H1 (cell line): ENCODE data around the gene PIGC. TPM values are rescaled to one million over a fixed set of nuclear protein-coding genes. Genes with fewer than 3 reads are reported as not detected.

Experiments
- CTCF ChIA-PET: fragments of 300-600 bp; sonication (Branson Sonifier 250); formaldehyde crosslinking; loops from one replicate; lab custom pipeline; 2021; ENCODE audit not compliant: partially characterized antibody; lab: Charles Lee
- POLR2A ChIA-PET: fragments of 300-600 bp; sonication (Branson Sonifier 250); formaldehyde crosslinking; loops from one replicate; lab custom pipeline; 2021; ENCODE audit warnings: inconsistent platforms; ENCODE audit not compliant: partially characterized antibody; lab: Charles Lee
- DNase-seq, 2 experiments: peaks; one replicate each; pipeline versions ENCODE4 v3.0.0 to v3.0.0-alpha.2; 2010 to 2022; ENCODE audit warnings: low spot score in 2 of 2, low read depth in 1 of 2, mixed read lengths in 1 of 2
- FAIRE-seq: peaks from 2 replicates; lab custom pipeline; 2011; peaks lifted over from hg19 to GRCh38; lab: Jason Lieb, UNC
- H2AFZ ChIP-seq: 2 replicates; pipeline ENCODE4 v1.8.1; 2012; ENCODE audit warnings: low read length, inconsistent platforms
- H2AK5ac ChIP-seq: 2 replicates; pipeline ENCODE4 v1.6.1; 2013; ENCODE audit warnings: low read depth, low read length
- H2BK120ac ChIP-seq: replicated peaks from 2 replicates; pipeline ENCODE3; 2013; ENCODE audit warnings: low read depth, low read length, inconsistent platforms
- H2BK12ac ChIP-seq: 2 replicates; pipeline ENCODE4 v1.6.1; 2013; ENCODE audit warnings: low read depth, low read length
- H2BK15ac ChIP-seq: 2 replicates; pipeline ENCODE4 v1.6.1; 2013; ENCODE audit warnings: low read length
- H2BK20ac ChIP-seq: 2 replicates; pipeline ENCODE4 v1.6.1; 2013; ENCODE audit warnings: low read length
- H2BK5ac ChIP-seq: 2 replicates; pipeline ENCODE4 v1.6.1; 2013; ENCODE audit warnings: low read depth, low read length
- H3K14ac ChIP-seq: 2 replicates; pipeline ENCODE4 v1.6.1; 2013; ENCODE audit warnings: inconsistent platforms; ENCODE audit not compliant: insufficient read length
- H3K18ac ChIP-seq: 2 replicates; pipeline ENCODE4 v1.6.1; 2013; ENCODE audit warnings: low read length; ENCODE audit errors: extremely low read depth
- H3K23ac ChIP-seq: 2 replicates; pipeline ENCODE4 v1.6.1; 2013; ENCODE audit warnings: inconsistent platforms; ENCODE audit not compliant: insufficient read length
- H3K23me2 ChIP-seq: 2 replicates; pipeline ENCODE4 v1.6.1; 2013; ENCODE audit warnings: low read depth, low read length
- H3K27ac ChIP-seq: 2 replicates; pipeline ENCODE4 v1.6.1; 2011; ENCODE audit warnings: low read depth, low read length, inconsistent platforms
- H3K27me3 ChIP-seq, 4 experiments: replicated peaks in 1 of 4; 1 replicate in 1 of 4; 2 replicates in 3 of 4; pipeline versions ENCODE4 v1.6.1 to v1.8.1; 2011 to 2013; ENCODE audit warnings: low read length in 3 of 4, mild to moderate bottlenecking in 3 of 4, inconsistent platforms in 2 of 4, mixed read lengths in 2 of 4, moderate library complexity in 1 of 4; ENCODE audit not compliant: control insufficient read depth in 3 of 4, insufficient read depth in 3 of 4; ENCODE audit errors: extremely low read depth in 1 of 4
- H3K36me3 ChIP-seq, 4 experiments: 2 replicates each; pipeline versions ENCODE4 v1.6.1 to v1.8.1; 2011 to 2013; ENCODE audit warnings: mild to moderate bottlenecking in 4 of 4, low read length in 3 of 4, moderate library complexity in 2 of 4, control low read depth in 1 of 4, inconsistent platforms in 1 of 4; ENCODE audit not compliant: insufficient read depth in 4 of 4, control insufficient read depth in 2 of 4
- H3K4ac ChIP-seq: replicated peaks from 2 replicates; pipeline ENCODE3; 2013; ENCODE audit warnings: low read length, low read depth, mixed read lengths, inconsistent platforms; ENCODE audit not compliant: insufficient read length
- H3K4me1 ChIP-seq, 4 experiments: replicated peaks in 1 of 4; 1 replicate in 1 of 4; 2 replicates in 3 of 4; pipeline versions ENCODE4 v1.6.1 to v1.8.1; 2011 to 2013; ENCODE audit warnings: low read length in 3 of 4, inconsistent platforms in 2 of 4, mixed read lengths in 1 of 4; ENCODE audit not compliant: insufficient read depth in 4 of 4, control insufficient read depth in 3 of 4
- H3K4me2 ChIP-seq, 2 experiments: 2 replicates each; pipeline versions ENCODE4 v1.6.1 to v1.8.1; 2011 to 2013; ENCODE audit warnings: low read depth in 2 of 2, low read length in 2 of 2, control low read depth in 1 of 2, inconsistent platforms in 1 of 2, mild to moderate bottlenecking in 1 of 2; ENCODE audit not compliant: insufficient read depth in 1 of 2
- H3K4me3 ChIP-seq, 4 experiments: fragments of 200-600, 300-600 bp in 1 of 4; sonication (generic), shearing (Covaris generic), sonication (Bioruptor Twin) in 1 of 4; 2 replicates each; pipeline versions ENCODE4 v1.5.1 to v1.8.1; 2011 to 2016; ENCODE audit warnings: low read length in 4 of 4, low read depth in 3 of 4, control low read depth in 2 of 4, inconsistent platforms in 2 of 4, mild to moderate bottlenecking in 2 of 4, mixed read lengths in 1 of 4, moderate library complexity in 1 of 4; ENCODE audit not compliant: insufficient read depth in 2 of 4; ENCODE audit errors: extremely low read depth in 1 of 4
- H3K56ac ChIP-seq: replicated peaks from 2 replicates; pipeline ENCODE3; 2013; ENCODE audit warnings: low read depth, mild to moderate bottlenecking, mixed read lengths, low read length, inconsistent platforms; ENCODE audit not compliant: insufficient read length
- H3K79me1 ChIP-seq: 2 replicates; pipeline ENCODE4 v1.6.1; 2013; ENCODE audit warnings: low read depth, low read length, control low read depth
- H3K79me2 ChIP-seq, 2 experiments: 2 replicates each; pipeline versions ENCODE4 v1.6.1 to v1.8.1; 2012 to 2013; ENCODE audit warnings: low read length in 2 of 2, mild to moderate bottlenecking in 2 of 2, inconsistent platforms in 1 of 2; ENCODE audit not compliant: insufficient read depth in 2 of 2, control insufficient read depth in 1 of 2
- H3K9ac ChIP-seq, 4 experiments: replicated peaks in 1 of 4; 1 replicate in 1 of 4; 2 replicates in 3 of 4; pipeline versions ENCODE4 v1.6.1 to v1.8.1; 2011 to 2013; ENCODE audit warnings: low read depth in 3 of 4, low read length in 3 of 4, control low read depth in 2 of 4, mild to moderate bottlenecking in 2 of 4, moderate library complexity in 2 of 4, inconsistent platforms in 1 of 4; ENCODE audit errors: extremely low read depth in 1 of 4
- H3K9me3 ChIP-seq, 2 experiments: 2 replicates each; pipeline versions ENCODE4 v1.6.1 to v1.8.1; 2012 to 2013; ENCODE audit warnings: mild to moderate bottlenecking in 2 of 2, moderate library complexity in 2 of 2, control low read depth in 1 of 2, inconsistent platforms in 1 of 2, low read depth in 1 of 2, low read length in 1 of 2, mixed read lengths in 1 of 2; ENCODE audit not compliant: insufficient read depth in 2 of 2
- H4K20me1 ChIP-seq, 2 experiments: replicated peaks in 1 of 2; 2 replicates each; pipeline versions ENCODE3 to v1.8.1; 2011 to 2013; ENCODE audit warnings: inconsistent platforms in 2 of 2, low read length in 2 of 2, mild to moderate bottlenecking in 1 of 2; ENCODE audit not compliant: insufficient read depth in 2 of 2, control insufficient read depth in 1 of 2
- H4K5ac ChIP-seq: 2 replicates; pipeline ENCODE4 v1.6.1; 2013; ENCODE audit warnings: low read length, low read depth, mixed read lengths, inconsistent platforms; ENCODE audit not compliant: insufficient read length
- H4K8ac ChIP-seq: 2 replicates; pipeline ENCODE4 v1.8.0; 2013; ENCODE audit warnings: mild to moderate bottlenecking, moderate library complexity, low read length, inconsistent platforms; ENCODE audit not compliant: insufficient read depth; ENCODE audit errors: extremely low read depth
- H4K91ac ChIP-seq: replicated peaks from 2 replicates; pipeline ENCODE3; 2013; ENCODE audit warnings: low read length, mixed read lengths, inconsistent platforms; ENCODE audit not compliant: insufficient read length
- ASH2L ChIP-seq: fragments of 200-600, 300-600 bp; sonication (generic); IDR thresholded peaks from one replicate; pipeline ENCODE4 v1.7.1; 2017; ENCODE audit warnings: low read length
- BRCA1 ChIP-seq: IDR thresholded peaks from 2 replicates; pipeline ENCODE4 v1.6.1; 2012; ENCODE audit warnings: low read depth, low read length, improper control_type of control experiment
- CBX5 ChIP-seq: fragments of 300-800, 300-1000 bp; sonication (generic); IDR thresholded peaks from 2 replicates; pipeline ENCODE4 v1.7.1; 2016; ENCODE audit warnings: antibody characterized with exemption, low read length, low read depth
- CEBPB ChIP-seq: IDR thresholded peaks from 2 replicates; pipeline ENCODE4 v1.6.1; 2012; ENCODE audit warnings: low read depth, low read length
- EP300 ChIP-seq, 2 experiments: IDR thresholded peaks; 1 replicate in 1 of 2; 2 replicates in 1 of 2; pipeline ENCODE4 v1.6.1; 2011 to 2012; ENCODE audit warnings: low read depth in 2 of 2, low read length in 2 of 2, mild to moderate bottlenecking in 2 of 2, borderline replicate concordance in 1 of 2, inconsistent platforms in 1 of 2, moderate library complexity in 1 of 2
- FOSL1 ChIP-seq: IDR thresholded peaks from 2 replicates; pipeline ENCODE4 v1.6.1; 2011; ENCODE audit warnings: mild to moderate bottlenecking, low read depth, low read length, moderate library complexity; ENCODE audit not compliant: insufficient read depth
- JUN ChIP-seq: IDR thresholded peaks from 2 replicates; pipeline ENCODE4 v1.6.1; 2011; ENCODE audit warnings: low read depth, mild to moderate bottlenecking, improper control_type of control experiment, low read length
- JUND ChIP-seq: IDR thresholded peaks from 2 replicates; pipeline ENCODE4 v1.6.1; 2011; ENCODE audit warnings: mild to moderate bottlenecking, improper control_type of control experiment, low read length
- PHF8 ChIP-seq: fragments of 200-600 bp; sonication (generic); conservative IDR thresholded peaks from 2 replicates; pipeline ENCODE4 v1.7.1; 2012; ENCODE audit warnings: low read depth, mild to moderate bottlenecking, inconsistent platforms, low read length, moderate library complexity
- RFX5 ChIP-seq: IDR thresholded peaks from 2 replicates; pipeline ENCODE4 v1.6.1; 2011; ENCODE audit warnings: low read depth, low read length, improper control_type of control experiment, borderline replicate concordance
- RNF2 ChIP-seq: fragments of 200-900, 300-1000 bp; sonication (generic); IDR thresholded peaks from 2 replicates; pipeline ENCODE4 v1.7.1; 2016; ENCODE audit warnings: borderline replicate concordance, low read depth, mild to moderate bottlenecking, antibody characterized with exemption, low read length; ENCODE audit not compliant: poor library complexity, severe bottlenecking; ENCODE audit errors: missing control alignments
- SIRT6 ChIP-seq: IDR thresholded peaks from one replicate; pipeline ENCODE4 v1.7.1; 2012; ENCODE audit warnings: low read length, inconsistent platforms
- SIX5 ChIP-seq: IDR thresholded peaks from 2 replicates; pipeline ENCODE4 v1.6.1; 2011; ENCODE audit warnings: mild to moderate bottlenecking, low read depth, low read length
- SUZ12 ChIP-seq: fragments of 200-600 bp; sonication (generic); IDR thresholded peaks from 2 replicates; pipeline ENCODE4 v1.6.1; 2012; ENCODE audit warnings: mild to moderate bottlenecking, inconsistent platforms, low read length, moderate library complexity, mixed read lengths
- polyA plus RNA-seq, 7 experiments: library from polyadenylated mRNA; depleted of rRNA in 3 of 7; stranded (reverse) in 5 of 7; unstranded in 2 of 7; fragments of >200 nt in 5 of 7; fragments of 200-250 nt in 2 of 7; gene quantifications; 1 replicate in 5 of 7; 2 replicates in 1 of 7; 4 replicates in 1 of 7; pipeline versions ENCODE4 v1.2.1 to v1.2.3, GENCODE V29; 2011 to 2013; ENCODE audit warnings: missing spikeins in 2 of 7, mixed read lengths in 2 of 7
- total RNA-seq: library from RNA; stranded (reverse); fragmentation: NEBNext Ultra II Directional; extraction: Animal tissue kit (Norgen Biotek cat#: 25700); gene quantifications from 2 replicates; pipeline ENCODE4 v1.2.1, GENCODE V29; 2021

PIGC gene
- total and polyA plus RNA-seq, 2 of the 8 experiments (the other 6 are each of a cell fraction or from before 2014, with no cell fraction given) = 21.0 to 39.3 TPM

DNA sequence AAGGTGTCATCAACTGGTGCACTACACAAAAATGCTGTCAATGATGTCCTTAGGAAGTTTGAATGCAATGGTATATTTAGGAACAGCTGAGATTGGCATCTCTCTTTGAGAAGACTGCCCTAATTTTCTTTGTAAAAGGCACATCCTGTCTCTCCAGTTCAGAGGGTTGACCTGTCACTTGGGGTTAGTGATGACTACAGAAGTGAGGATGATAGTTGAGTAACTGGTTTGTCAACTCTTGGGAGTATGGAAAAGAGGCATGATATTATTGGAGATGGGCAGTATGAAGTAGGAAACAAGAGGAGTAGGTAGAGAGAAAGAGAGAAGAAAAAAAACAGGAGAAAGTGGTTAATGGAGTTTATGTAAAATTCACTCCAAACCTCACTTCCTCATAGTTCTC, 40.4 kb upstream of the PIGC start:
- no peak for DNase-seq
- ChIA-PET POLR2A (no interaction called here), CTCF (no interaction called here)
- Histone ChIP-seq H2BK120ac (no peak overlapping the region), H2BK5ac (no peak overlapping the region), H3K14ac (no peak overlapping the region)
- TF ChIP-seq SIRT6 = no peak
- TF ChIP-seq PHF8 = no peak
- TF ChIP-seq RNF2 = no peak
- no peak for TF ChIP-seq RFX5
- no peak for TF ChIP-seq EP300 (IDR thresholded peaks at IDR 0.05; ENCODE audit: borderline replicate concordance in 1 of 2, low read depth in 2 of 2, low read length in 2 of 2)
- no peak for TF ChIP-seq CBX5
- TF ChIP-seq SUZ12 = no peak
- TF ChIP-seq BRCA1 = no peak
- TF ChIP-seq SIX5 = no peak
- no peak for TF ChIP-seq ASH2L
- TF ChIP-seq JUN = no peak
- no peak for TF ChIP-seq CEBPB
- no peak for TF ChIP-seq JUND
- no peak for TF ChIP-seq FOSL1
- TF ChIP-seq, all 59 proteins: peak for 0
- Histone ChIP-seq H2BK20ac (no peak overlapping the region), H3K4me2 (no peak overlapping the region), H3K9ac (no peak overlapping the region), H3K79me2 (no peaks in the 10 kb centered on the region), H2AK5ac (no peak overlapping the region), H3K18ac (no peak overlapping the region), H3K23me2 (no peaks in the 10 kb centered on the region), H3K56ac (no peak overlapping the region), H2AFZ (no peak overlapping the region), H3K4me3 (no peak overlapping the region), H3K27ac (no peak overlapping the region), H4K20me1 (no peaks in the 10 kb centered on the region), H3K4ac (no peak overlapping the region), H3K4me1 (no peaks in the 10 kb centered on the region; a peak in 1 of 7 replicates), H3K79me1 (no peaks in the 10 kb centered on the region), H3K23ac (no peak overlapping the region), H4K5ac (no peak overlapping the region), H3K27me3 (no peaks in the 10 kb centered on the region), H3K9me3 (no peaks in the 10 kb centered on the region), H2BK15ac (no peak overlapping the region), H4K91ac (no peak overlapping the region), H4K8ac (no peak overlapping the region), H2BK12ac (no peak overlapping the region), H3K36me3 (no peaks in the 10 kb centered on the region)
- no peak for FAIRE-seq
